ENCODE data around the gene OR51V1. TPM values are rescaled to one million over a fixed set of nuclear protein-coding genes. Genes with fewer than 3 reads are reported as not detected.

The OR51V1 gene
- total RNA-seq, 2 experiments from 2014 or later = not detected

- Mint-ChIP-seq H3K27ac (no peak overlapping the region), H3K9me3 (ENCODE audit: low read depth) (no peaks in the 10 kb centered on the region), H3K27me3 (peaks cover 8% of the 10 kb centered on the region), H3K36me3 (ENCODE audit: low read depth) (no peaks in the 10 kb centered on the region), H3K4me3 (no peak overlapping the region), H3K4me1 (no peaks in the 10 kb centered on the region)
- ATAC-seq (no peak), DNase-seq (no peak)
- POLR2A ChIA-PET = no interaction called here
- intact Hi-C loops (cut with DNase I, micrococcal nuclease) = no loop called here
- CTCF ChIA-PET = no interaction called here
Observed at GRCh38 chr11:5240056-5240455, 39.6 kb upstream of the OR51V1 start.

- CTCF ChIA-PET = no interaction called here
- H3K4me3 Mint-ChIP-seq = no peak overlapping the region
- no peak overlapping the region for H3K27ac Mint-ChIP-seq
- peaks cover 3% of the 10 kb centered on the region for H3K27me3 Mint-ChIP-seq
- H3K9me3 Mint-ChIP-seq (ENCODE audit: low read depth) = no peaks in the 10 kb centered on the region
- no peaks in the 10 kb centered on the region for H3K36me3 Mint-ChIP-seq (ENCODE audit: low read depth)
- DNase-seq (no peak), ATAC-seq (no peak)
- intact Hi-C loops (cut with DNase I, micrococcal nuclease) = no loop called here
- POLR2A ChIA-PET = no interaction called here
- H3K4me1 Mint-ChIP-seq = no peaks in the 10 kb centered on the region
Observed at GRCh38 chr11:5239046-5239445, 38.6 kb upstream of the OR51V1 start.

GRCh38 chr11:5238486-5238885 lies 38.0 kb upstream of the OR51V1 start:
- DNase-seq (no peak), ATAC-seq (no peak)
- intact Hi-C loops (cut with DNase I, micrococcal nuclease) = no loop called here
- H3K4me1 Mint-ChIP-seq = no peaks in the 10 kb centered on the region
- POLR2A ChIA-PET = no interaction called here
- no peaks in the 10 kb centered on the region for H3K36me3 Mint-ChIP-seq (ENCODE audit: low read depth)
- no peak overlapping the region for H3K4me3 Mint-ChIP-seq
- peaks cover 3% of the 10 kb centered on the region for H3K27me3 Mint-ChIP-seq
- no peak overlapping the region for H3K27ac Mint-ChIP-seq
- no peaks in the 10 kb centered on the region for H3K9me3 Mint-ChIP-seq (ENCODE audit: low read depth)
- CTCF ChIA-PET = no interaction called here

- H3K36me3 Mint-ChIP-seq (ENCODE audit: low read depth) = no peaks in the 10 kb centered on the region
- no peak overlapping the region for H3K27ac Mint-ChIP-seq
- intact Hi-C loops (cut with DNase I, micrococcal nuclease) = no loop called here
- H3K27me3 Mint-ChIP-seq = peaks cover 3% of the 10 kb centered on the region
- DNase-seq (no peak), ATAC-seq (no peak)
- no peaks in the 10 kb centered on the region for H3K4me1 Mint-ChIP-seq
- no peaks in the 10 kb centered on the region for H3K9me3 Mint-ChIP-seq (ENCODE audit: low read depth)
- ChIA-PET POLR2A (no interaction called here), CTCF (no interaction called here)
- H3K4me3 Mint-ChIP-seq = no peak overlapping the region
Observed at GRCh38 chr11:5237420-5237819, 36.9 kb upstream of the OR51V1 start.

- CTCF ChIA-PET = no interaction called here
- Mint-ChIP-seq H3K27ac (no peak overlapping the region), H3K36me3 (ENCODE audit: low read depth) (no peaks in the 10 kb centered on the region), H3K4me1 (no peaks in the 10 kb centered on the region), H3K4me3 (no peak overlapping the region), H3K9me3 (ENCODE audit: low read depth) (no peaks in the 10 kb centered on the region), H3K27me3 (peaks cover 5% of the 10 kb centered on the region)
- ATAC-seq (no peak), DNase-seq (no peak)
- POLR2A ChIA-PET = no interaction called here
- intact Hi-C loops (cut with DNase I, micrococcal nuclease) = no loop called here
Observed at GRCh38 chr11:5235364-5236095, 35.0 kb upstream of the OR51V1 start.

DNA sequence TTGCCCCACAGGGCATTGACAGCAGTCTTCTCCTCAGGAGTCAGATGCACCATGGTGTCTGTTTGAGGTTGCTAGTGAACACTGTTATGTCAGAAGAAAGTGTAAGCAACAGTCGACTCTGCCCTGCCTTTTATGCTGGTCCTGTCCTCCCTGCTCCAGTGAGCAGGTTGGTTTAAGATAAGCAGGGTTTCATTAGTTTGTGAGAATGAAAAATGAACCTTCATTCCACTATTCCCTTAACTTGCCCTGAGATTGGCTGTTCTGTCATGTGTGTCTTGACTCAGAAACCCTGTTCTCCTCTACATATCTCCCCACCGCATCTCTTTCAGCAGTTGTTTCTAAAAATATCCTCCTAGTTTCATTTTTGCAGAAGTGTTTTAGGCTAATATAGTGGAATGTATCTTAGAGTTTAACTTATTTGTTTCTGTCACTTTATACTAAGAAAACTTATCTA lies 33.9 kb upstream of the OR51V1 start, which contains the start of gene HBD:
Gene HBD (minus strand): TSS at position 103 of the 454 bp plus-strand sequence. CDS start 50 bp downstream, at position 53.
- POLR2A ChIA-PET = no interaction called here
- DNase-seq (no peak), ATAC-seq (no peak)
- H3K9me3 Mint-ChIP-seq (ENCODE audit: low read depth) = no peaks in the 10 kb centered on the region
- H3K27me3 Mint-ChIP-seq = peaks cover 5% of the 10 kb centered on the region
- intact Hi-C loops (cut with DNase I, micrococcal nuclease) = no loop called here
- CTCF ChIA-PET = no interaction called here
- no peaks in the 10 kb centered on the region for H3K4me1 Mint-ChIP-seq
- no peak within 1 kb of the TSS for H3K27ac Mint-ChIP-seq
- no peak within 1 kb of the TSS for H3K4me3 Mint-ChIP-seq
- H3K36me3 Mint-ChIP-seq (ENCODE audit: low read depth) = no peaks in the 10 kb centered on the region

DNA sequence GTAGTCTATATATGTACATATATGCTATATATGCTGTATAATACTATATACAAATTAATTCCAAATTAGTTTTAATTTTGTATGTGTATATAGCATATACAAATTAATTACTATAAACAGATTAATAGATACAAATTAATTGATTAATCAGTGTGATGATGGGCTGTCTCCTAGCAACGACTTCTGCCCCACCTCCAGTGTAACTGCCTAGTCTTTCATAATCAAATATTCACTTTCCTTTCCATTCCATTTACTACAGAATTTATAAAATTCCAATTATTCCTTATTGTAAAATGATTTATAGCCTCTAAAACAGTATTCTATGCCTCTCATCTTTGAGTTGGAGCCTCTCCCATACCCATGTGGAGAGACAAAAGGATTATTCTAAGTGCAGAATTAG lies 32.8 kb upstream of the OR51V1 start:
- CTCF ChIA-PET = no interaction called here
- POLR2A ChIA-PET = no interaction called here
- DNase-seq = no peak

GRCh38 chr11:5232821-5233220 lies 32.3 kb upstream of the OR51V1 start:
- Mint-ChIP-seq H3K27ac (no peak overlapping the region), H3K4me3 (no peak overlapping the region), H3K4me1 (no peaks in the 10 kb centered on the region), H3K36me3 (ENCODE audit: low read depth) (no peaks in the 10 kb centered on the region), H3K27me3 (peaks cover 2% of the 10 kb centered on the region), H3K9me3 (ENCODE audit: low read depth) (no peaks in the 10 kb centered on the region)
- ChIA-PET POLR2A (no interaction called here), CTCF (no interaction called here)
- no peak for DNase-seq
- ATAC-seq = no peak
- intact Hi-C loops (cut with DNase I, micrococcal nuclease) = no loop called here

More for the DNA sequence above, 32.8 kb upstream of the OR51V1 start:
- no peaks in the 10 kb centered on the region for H3K4me1 Mint-ChIP-seq
- peaks cover 2% of the 10 kb centered on the region for H3K27me3 Mint-ChIP-seq
- no peak overlapping the region for H3K4me3 Mint-ChIP-seq
- intact Hi-C loops (cut with DNase I, micrococcal nuclease) = no loop called here
- no peak for ATAC-seq
- no peaks in the 10 kb centered on the region for H3K36me3 Mint-ChIP-seq (ENCODE audit: low read depth)
- H3K27ac Mint-ChIP-seq = no peak overlapping the region
- no peaks in the 10 kb centered on the region for H3K9me3 Mint-ChIP-seq (ENCODE audit: low read depth)

- H3K4me3 Mint-ChIP-seq = no peak overlapping the region
- peaks cover 2% of the 10 kb centered on the region for H3K27me3 Mint-ChIP-seq
- H3K27ac Mint-ChIP-seq = no peak overlapping the region
- CTCF ChIA-PET = no interaction called here
- no peaks in the 10 kb centered on the region for H3K4me1 Mint-ChIP-seq
- no peak for ATAC-seq
- no peaks in the 10 kb centered on the region for H3K36me3 Mint-ChIP-seq (ENCODE audit: low read depth)
- intact Hi-C loops (cut with DNase I, micrococcal nuclease) = no loop called here
- no peaks in the 10 kb centered on the region for H3K9me3 Mint-ChIP-seq (ENCODE audit: low read depth)
- POLR2A ChIA-PET = no interaction called here
- no peak for DNase-seq
Observed at GRCh38 chr11:5232176-5232575, 31.7 kb upstream of the OR51V1 start.

DNA sequence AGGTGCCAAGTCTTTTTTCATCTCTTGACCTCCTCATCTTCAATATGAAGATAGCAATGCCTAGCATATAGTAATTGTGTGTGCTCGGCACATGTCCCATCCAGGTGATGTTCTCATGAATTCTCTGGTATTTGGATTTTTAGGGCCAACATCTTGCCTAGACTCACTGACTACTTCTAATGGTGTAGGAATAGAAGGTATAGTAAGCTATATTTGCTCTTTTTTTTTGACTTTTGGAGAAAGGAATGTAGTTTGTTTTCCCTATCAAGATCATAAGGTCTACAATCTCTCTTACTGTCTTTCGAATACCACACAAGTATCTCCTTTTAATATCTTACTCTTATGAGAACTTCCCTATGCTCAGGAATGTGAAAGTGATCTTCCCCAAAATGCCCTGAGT lies 30.6 kb upstream of the OR51V1 start:
- Mint-ChIP-seq H3K9me3 (ENCODE audit: low read depth) (no peaks in the 10 kb centered on the region), H3K4me1 (no peaks in the 10 kb centered on the region), H3K27me3 (peaks cover 2% of the 10 kb centered on the region), H3K36me3 (ENCODE audit: low read depth) (no peaks in the 10 kb centered on the region), H3K27ac (no peak overlapping the region), H3K4me3 (no peak overlapping the region)
- intact Hi-C loops (cut with DNase I, micrococcal nuclease) = no loop called here
- no peak for DNase-seq
- POLR2A ChIA-PET = no interaction called here
- CTCF ChIA-PET = no interaction called here
- ATAC-seq = no peak

DNA sequence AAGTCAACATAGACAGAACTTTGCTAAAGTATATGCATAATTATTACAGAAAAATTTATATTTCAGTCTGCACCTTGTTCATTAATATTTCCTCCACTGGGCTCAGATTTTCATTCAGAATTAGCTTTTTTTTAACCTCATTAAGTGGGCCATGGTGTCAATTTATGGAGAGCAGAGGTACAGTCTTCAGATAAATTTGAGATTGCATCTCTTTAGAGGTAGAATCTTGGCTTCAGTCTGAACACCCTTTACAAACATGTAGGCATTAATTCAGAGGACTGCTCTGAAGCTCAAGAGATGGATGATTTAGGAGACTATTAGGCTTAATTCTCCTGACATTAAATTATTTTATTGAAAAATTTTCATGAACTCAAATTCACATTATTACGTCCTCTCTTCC lies 29.8 kb upstream of the OR51V1 start:
- ATAC-seq (no peak), DNase-seq (no peak)
- Mint-ChIP-seq H3K4me1 (no peaks in the 10 kb centered on the region), H3K27me3 (peaks cover 2% of the 10 kb centered on the region), H3K27ac (no peak overlapping the region), H3K4me3 (no peak overlapping the region), H3K36me3 (ENCODE audit: low read depth) (no peaks in the 10 kb centered on the region), H3K9me3 (ENCODE audit: low read depth) (no peaks in the 10 kb centered on the region)
- ChIA-PET CTCF (no interaction called here), POLR2A (no interaction called here)
- intact Hi-C loops (cut with DNase I, micrococcal nuclease) = no loop called here

DNA sequence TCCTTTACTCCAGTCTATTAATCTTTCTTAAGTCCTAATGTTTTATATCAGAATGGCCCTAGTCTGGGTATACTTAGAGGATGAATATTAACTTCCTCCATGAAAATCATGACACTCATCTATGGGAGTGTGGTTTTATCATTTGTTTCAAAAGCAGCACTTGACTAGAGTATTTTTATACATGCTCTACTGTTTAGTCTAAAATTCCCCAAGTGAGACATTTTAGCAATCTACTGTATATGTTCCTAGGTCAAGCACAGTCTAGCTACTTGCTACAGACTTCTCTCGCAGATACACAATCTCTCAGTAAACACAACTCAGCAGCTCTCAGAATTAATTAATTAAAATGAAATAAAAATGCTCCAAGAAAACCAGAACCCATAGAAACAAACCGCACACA lies 29.3 kb upstream of the OR51V1 start:
- Mint-ChIP-seq H3K9me3 (ENCODE audit: low read depth) (no peaks in the 10 kb centered on the region), H3K27me3 (peaks cover 2% of the 10 kb centered on the region), H3K36me3 (ENCODE audit: low read depth) (no peaks in the 10 kb centered on the region), H3K4me1 (no peaks in the 10 kb centered on the region), H3K27ac (no peak overlapping the region), H3K4me3 (no peak overlapping the region)
- DNase-seq (no peak), ATAC-seq (no peak)
- CTCF ChIA-PET = no interaction called here
- intact Hi-C loops (cut with DNase I, micrococcal nuclease) = no loop called here
- POLR2A ChIA-PET = no interaction called here

DNA sequence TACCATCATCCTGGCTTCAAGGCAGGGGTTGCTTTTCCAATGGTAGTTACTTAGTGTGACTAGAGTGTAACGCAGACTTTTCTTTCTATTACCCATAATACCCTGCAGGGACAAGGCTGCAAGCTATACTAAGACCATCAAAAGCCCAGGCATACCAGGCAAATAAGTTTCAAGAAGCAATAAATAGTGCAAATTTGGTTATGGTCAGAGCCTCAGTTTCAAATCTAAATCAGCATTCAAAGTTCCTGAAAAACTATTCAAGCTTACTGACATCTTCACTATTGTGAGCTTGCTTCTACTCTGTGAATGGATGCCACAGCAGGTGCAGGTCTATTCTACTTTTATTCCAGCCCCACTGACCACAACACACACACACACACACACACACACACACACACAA lies 28.9 kb upstream of the OR51V1 start:
- no peaks in the 10 kb centered on the region for H3K4me1 Mint-ChIP-seq
- CTCF ChIA-PET = no interaction called here
- POLR2A ChIA-PET = no interaction called here

More for the DNA sequence above, 28.9 kb upstream of the OR51V1 start:
- intact Hi-C loops (cut with DNase I, micrococcal nuclease) = no loop called here
- no peak for ATAC-seq
- DNase-seq = no peak
- H3K27ac Mint-ChIP-seq = no peak overlapping the region
- no peaks in the 10 kb centered on the region for H3K36me3 Mint-ChIP-seq (ENCODE audit: low read depth)
- peaks cover 2% of the 10 kb centered on the region for H3K27me3 Mint-ChIP-seq
- no peak overlapping the region for H3K4me3 Mint-ChIP-seq
- H3K9me3 Mint-ChIP-seq (ENCODE audit: low read depth) = no peaks in the 10 kb centered on the region

All from activated CD4-positive, alpha-beta T cell treated with anti-CD3 and anti-CD28 coated beads for 36 hours (primary cell).